NCI-H82 (cell line): Measurements from ENCODE around the gene SCGB2B2.
A peak's percentile ranks its signal among the peaks of the same experiment; 100 is the strongest.
"Not testable (repeated sequence)": the region's sequence is repeated elsewhere in the genome, so short reads cannot be mapped to it uniquely, and the experiment has no call there.

Source experiments
- DNase-seq: peaks from one replicate; lab custom pipeline; 2025; lab: John Stamatoyannopoulos, UW

SCGB2B2 gene

GRCh38 chr19:34668690-34669089 is 8.3 kb downstream of the SCGB2B2 start:
- not testable (repeated sequence) for DNase-seq

GRCh38 chr19:34668077-34668689 is 8.8 kb downstream of the SCGB2B2 start:
- DNase-seq = not testable (repeated sequence)

- no peak for DNase-seq
Measured at GRCh38 chr19:34667349-34668076, 9.4 kb downstream of the SCGB2B2 start.

- DNase-seq = no peak
Measured at GRCh38 chr19:34666958-34667265, 10.0 kb downstream of the SCGB2B2 start.

GRCh38 chr19:34666200-34666957 is 10.6 kb downstream of the SCGB2B2 start:
- no peak for DNase-seq

- DNase-seq = not testable (repeated sequence)
Measured at GRCh38 chr19:34665275-34665674, 11.7 kb downstream of the SCGB2B2 start.

- DNase-seq = no peak
Measured at GRCh38 chr19:34664870-34665269, 12.1 kb downstream of the SCGB2B2 start.

- DNase-seq = no peak
Measured at GRCh38 chr19:34664168-34664567, 12.8 kb downstream of the SCGB2B2 start.

GRCh38 chr19:34662919-34663318 is 14.0 kb downstream of the SCGB2B2 start:
- peak; percentile 77 for DNase-seq

GRCh38 chr19:34661357-34661756 is 15.6 kb downstream of the SCGB2B2 start:
- DNase-seq = no peak

- no peak for DNase-seq
Measured at GRCh38 chr19:34655651-34656050, 21.3 kb downstream of the SCGB2B2 start.

GRCh38 chr19:34654796-34655195 is 22.2 kb downstream of the SCGB2B2 start:
- no peak for DNase-seq

GRCh38 chr19:34651747-34652146 is 25.2 kb downstream of the SCGB2B2 start:
- no peak for DNase-seq

- no peak for DNase-seq
Measured at GRCh38 chr19:34649886-34650543, 26.9 kb downstream of the SCGB2B2 start.

- peak; percentile 13 for DNase-seq
Measured at GRCh38 chr19:34645551-34645950, 31.4 kb downstream of the SCGB2B2 start.

GRCh38 chr19:34644991-34645461 is 31.9 kb downstream of the SCGB2B2 start:
- DNase-seq = no peak

GRCh38 chr19:34642241-34642640 is 34.7 kb downstream of the SCGB2B2 start:
- DNase-seq = no peak

- DNase-seq = peak; percentile 91
Measured at GRCh38 chr19:34639491-34640085, 37.4 kb downstream of the SCGB2B2 start.

- DNase-seq = no peak
Measured at GRCh38 chr19:34633802-34634201, 43.2 kb downstream of the SCGB2B2 start.
